Tibial nerve (tissue), 4 donors: ENCODE data around the gene DRD5. TPM values are rescaled to one million over a fixed set of nuclear protein-coding genes. Genes with fewer than 3 reads are reported as not detected.

Source experiments
- DNase-seq, 2 donors: peaks; one replicate each; pipeline ENCODE4 v3.0.0-alpha.2; 2019; ENCODE audit warnings: low spot score in 2 of 2
- H3K27ac ChIP-seq, 4 donors: fragments of 200-600 bp; sonication (generic) in 3 of 4; one replicate each; pipeline ENCODE4 v1.5.1; 2017 to 2019; ENCODE audit warnings: mild to moderate bottlenecking in 1 of 4
- H3K27me3 ChIP-seq, 2 donors: fragments of 200-600 bp; sonication (generic) in 1 of 2; one replicate each; pipeline versions ENCODE4 v1.5.1 to v1.6.0; 2017 to 2019
- H3K36me3 ChIP-seq, 3 donors: fragments of 200-600 bp; sonication (generic); one replicate each; pipeline ENCODE4 v1.5.1; 2018 to 2019
- H3K4me1 ChIP-seq, 4 donors: fragments of 200-600 bp; sonication (generic) in 3 of 4; one replicate each; pipeline ENCODE4 v1.5.1; 2017 to 2019
- H3K4me3 ChIP-seq, 4 donors: fragments of 200-600 bp; sonication (generic) in 3 of 4; one replicate each; pipeline ENCODE4 v1.5.1; 2017 to 2019; ENCODE audit warnings: mild to moderate bottlenecking in 1 of 4, moderate library complexity in 1 of 4
- H3K9me3 ChIP-seq, 4 donors: fragments of 200-600 bp; sonication (generic) in 3 of 4; one replicate each; pipeline ENCODE4 v1.5.1; 2017 to 2019
- EP300 ChIP-seq, 2 donors: sonication (generic); formaldehyde crosslinking; IDR thresholded peaks; one replicate each; pipeline ENCODE4 v1.6.1; 2017; ENCODE audit warnings: antibody characterized with exemption in 2 of 2, mild to moderate bottlenecking in 1 of 2
- POLR2A ChIP-seq, 2 donors: fragments of 450-650 bp; IDR thresholded peaks; one replicate each; pipeline ENCODE4 v1.6.1; 2017; ENCODE audit warnings: antibody characterized with exemption in 2 of 2, mild to moderate bottlenecking in 2 of 2, moderate library complexity in 2 of 2
- WGBS, 2 donors: methylation state at CpG; one replicate each; pipeline ENCODE4 v1.1.5; 2018; 5-methylcytosine and 5-hydroxymethylcytosine counted together
- small RNA-seq: library from RNA; depleted of rRNA; stranded (forward); fragments of <200 nt; gene quantifications from one replicate; pipeline ENCODE3, GENCODE V24; 2016
- total RNA-seq, 4 donors: library from RNA; depleted of rRNA; stranded (reverse); fragments of >200 nt; gene quantifications; one replicate each; pipeline ENCODE4 v1.1.0, GENCODE V29; 2016
- TF ChIP-seq, protein P1 (sequence below), 5 experiments: fragments of 200-600 bp in 3 of 5; fragments of 450-650 bp in 2 of 5; sonication (generic) in 3 of 5; IDR thresholded peaks; one replicate each; pipeline ENCODE4 v1.5.1; 2016 to 2019; ENCODE audit warnings: antibody characterized with exemption in 5 of 5, mild to moderate bottlenecking in 3 of 5, moderate library complexity in 2 of 5

DRD5 gene
- total RNA-seq, 4 donors from 2014 or later: not detected

DNA sequence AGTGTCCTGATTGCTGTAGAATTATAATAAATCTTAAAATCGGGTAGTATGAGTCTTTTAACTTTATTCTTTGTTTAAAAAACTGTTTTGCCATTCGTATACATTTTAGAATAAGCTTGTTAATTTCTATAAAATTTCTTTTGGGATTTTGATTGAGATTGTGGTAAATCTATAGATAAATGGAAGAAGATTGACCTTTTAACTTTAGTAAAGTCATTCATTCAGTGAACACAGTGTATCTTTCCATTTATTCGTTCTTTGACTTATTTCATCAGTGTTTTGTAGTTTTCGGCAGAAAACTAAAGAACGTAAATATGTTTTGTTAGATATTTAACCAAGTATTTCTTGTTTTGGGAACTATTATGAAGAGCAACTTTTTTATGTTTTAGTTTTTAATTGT is 38.9 kb downstream of the DRD5 start:
- Histone ChIP-seq H3K27ac (no peak overlapping the region), H3K4me1 (no peaks in the 10 kb centered on the region), H3K4me3 (no peak overlapping the region), H3K27me3 (no peaks in the 10 kb centered on the region), H3K36me3 (no peaks in the 10 kb centered on the region), H3K9me3 (peaks cover 0 to 8% (median 0%) of the 10 kb centered on the region in 4 donors)
- TF ChIP-seq EP300 (IDR thresholded peaks at IDR 0.05) (no peak), POLR2A (IDR thresholded peaks at IDR 0.05) (no peak)
- TF ChIP-seq, protein P1, sequence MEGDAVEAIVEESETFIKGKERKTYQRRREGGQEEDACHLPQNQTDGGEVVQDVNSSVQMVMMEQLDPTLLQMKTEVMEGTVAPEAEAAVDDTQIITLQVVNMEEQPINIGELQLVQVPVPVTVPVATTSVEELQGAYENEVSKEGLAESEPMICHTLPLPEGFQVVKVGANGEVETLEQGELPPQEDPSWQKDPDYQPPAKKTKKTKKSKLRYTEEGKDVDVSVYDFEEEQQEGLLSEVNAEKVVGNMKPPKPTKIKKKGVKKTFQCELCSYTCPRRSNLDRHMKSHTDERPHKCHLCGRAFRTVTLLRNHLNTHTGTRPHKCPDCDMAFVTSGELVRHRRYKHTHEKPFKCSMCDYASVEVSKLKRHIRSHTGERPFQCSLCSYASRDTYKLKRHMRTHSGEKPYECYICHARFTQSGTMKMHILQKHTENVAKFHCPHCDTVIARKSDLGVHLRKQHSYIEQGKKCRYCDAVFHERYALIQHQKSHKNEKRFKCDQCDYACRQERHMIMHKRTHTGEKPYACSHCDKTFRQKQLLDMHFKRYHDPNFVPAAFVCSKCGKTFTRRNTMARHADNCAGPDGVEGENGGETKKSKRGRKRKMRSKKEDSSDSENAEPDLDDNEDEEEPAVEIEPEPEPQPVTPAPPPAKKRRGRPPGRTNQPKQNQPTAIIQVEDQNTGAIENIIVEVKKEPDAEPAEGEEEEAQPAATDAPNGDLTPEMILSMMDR (IDR thresholded peaks at IDR 0.05): no peak
- DNase-seq: no peak
- 74 to 81% methylated on average over 5 of the region's 5 CpGs for WGBS, 2 donors

DNA sequence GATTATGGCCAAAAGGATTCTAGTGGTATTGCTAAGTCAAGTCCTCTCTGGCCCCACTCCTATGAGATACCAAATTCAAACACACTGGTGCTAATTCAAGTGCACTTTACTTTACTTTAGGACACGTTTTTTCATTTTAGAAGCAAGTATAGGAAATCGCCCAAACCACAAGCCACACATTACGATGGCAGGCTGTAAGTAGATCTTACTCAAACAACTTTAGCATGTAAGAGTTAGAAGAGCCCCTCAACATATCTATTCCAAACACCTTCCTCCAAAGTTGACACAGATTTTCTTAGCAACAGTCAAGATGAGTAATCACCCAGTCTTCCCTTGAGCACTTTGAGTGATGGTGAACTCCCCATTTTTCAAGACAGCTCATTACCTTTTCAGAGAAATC is 43.6 kb downstream of the DRD5 start:
- Histone ChIP-seq H3K27me3 (no peaks in the 10 kb centered on the region), H3K9me3 (no peaks in the 10 kb centered on the region), H3K27ac (no peak overlapping the region), H3K4me3 (no peak overlapping the region), H3K36me3 (no peaks in the 10 kb centered on the region), H3K4me1 (no peaks in the 10 kb centered on the region)
- 79 to 80% methylated on average over 3 of the region's 3 CpGs for WGBS, 2 donors
- TF ChIP-seq, protein P1 (IDR thresholded peaks at IDR 0.05): no peak
- TF ChIP-seq EP300 (IDR thresholded peaks at IDR 0.05) (no peak), POLR2A (IDR thresholded peaks at IDR 0.05) (no peak)
- DNase-seq: no peak

DNA sequence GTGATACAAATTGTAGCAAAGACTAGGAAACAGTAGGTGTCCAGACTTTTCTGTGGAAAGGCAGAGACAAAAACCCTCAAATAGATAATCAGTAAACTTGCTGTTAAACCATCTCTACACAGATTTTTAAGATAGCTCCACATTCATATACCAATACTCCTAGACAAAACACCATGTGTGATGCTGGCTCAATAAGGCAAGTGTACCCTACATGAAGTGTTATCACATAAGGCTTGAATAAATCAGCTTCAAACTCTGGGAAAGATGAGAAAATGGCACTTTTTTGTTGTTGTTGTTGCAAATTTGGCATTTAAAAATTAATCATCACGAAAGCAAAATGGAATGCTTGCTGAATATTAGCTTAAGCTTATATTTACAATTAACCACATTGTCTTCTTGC is 45.1 kb downstream of the DRD5 start:
- 87 to 89% methylated on average over 1 of the region's 1 CpG for WGBS, 2 donors
- H3K9me3 ChIP-seq: no peaks in the 10 kb centered on the region
- TF ChIP-seq, protein P1 (IDR thresholded peaks at IDR 0.05): no peak
- TF ChIP-seq EP300 (IDR thresholded peaks at IDR 0.05) (no peak), POLR2A (IDR thresholded peaks at IDR 0.05) (no peak)
- no peaks in the 10 kb centered on the region for H3K27me3 ChIP-seq
- no peak overlapping the region for H3K4me3 ChIP-seq
- DNase-seq: no peak
- H3K36me3 ChIP-seq: peaks cover 0 to 12% (median 0%) of the 10 kb centered on the region in 3 donors
- no peak overlapping the region for H3K27ac ChIP-seq
- no peaks in the 10 kb centered on the region for H3K4me1 ChIP-seq

DNA sequence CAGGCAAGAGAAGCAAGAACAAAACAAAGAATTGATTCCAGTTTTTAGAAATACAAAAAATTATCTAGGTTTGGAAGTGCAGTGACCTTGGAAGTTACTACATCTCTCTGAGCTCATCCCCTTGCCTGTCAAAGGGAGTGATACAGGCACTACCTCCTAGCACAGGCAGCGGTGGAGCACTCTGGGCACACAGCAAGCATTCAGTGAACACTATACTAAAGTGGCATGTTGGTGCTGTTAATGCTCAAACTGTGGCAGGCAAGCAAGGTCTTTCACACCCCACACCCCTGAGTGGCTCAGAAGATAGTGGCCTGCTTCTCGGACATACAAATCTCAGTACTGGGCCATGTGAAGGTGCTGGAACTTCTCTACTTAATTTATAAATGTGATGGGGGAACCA is 51.2 kb downstream of the DRD5 start:
- 84 to 96% methylated on average over 2 of the region's 2 CpGs for WGBS, 2 donors
- H3K27me3 ChIP-seq: no peaks in the 10 kb centered on the region

DNA sequence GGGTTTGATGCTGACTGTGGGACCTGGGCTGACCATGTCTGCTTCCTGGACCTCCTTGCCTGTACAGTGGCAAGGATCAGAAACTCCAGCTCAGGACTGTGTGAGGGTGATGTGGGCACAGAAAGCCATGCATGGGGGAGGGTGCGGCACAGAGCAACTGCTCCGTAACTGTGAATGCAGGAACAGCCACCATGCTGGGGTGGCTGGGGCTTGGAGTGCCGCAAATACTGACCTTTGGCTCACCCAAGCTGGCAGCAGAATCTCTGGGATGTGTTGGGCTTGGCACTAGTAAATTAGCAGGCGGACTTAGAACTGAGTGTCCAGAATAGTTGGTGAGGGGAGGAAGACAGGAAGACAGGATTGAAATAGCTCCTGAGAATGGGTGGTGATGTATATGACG is 52.0 kb downstream of the DRD5 start:
- 87 to 94% methylated on average over 5 of the region's 5 CpGs for whole genome bisulfite sequencing, 2 donors
- Histone ChIP-seq H3K4me3 (no peak overlapping the region), H3K27ac (no peak overlapping the region), H3K4me1 (no peaks in the 10 kb centered on the region), H3K36me3 (peaks cover 0 to 20% (median 0%) of the 10 kb centered on the region in 3 donors), H3K9me3 (peaks cover 0 to 3% (median 0%) of the 10 kb centered on the region in 4 donors), H3K27me3 (no peaks in the 10 kb centered on the region)
- TF ChIP-seq EP300 (IDR thresholded peaks at IDR 0.05) (no peak), POLR2A (IDR thresholded peaks at IDR 0.05) (no peak)
- TF ChIP-seq, protein P1 (IDR thresholded peaks at IDR 0.05): no peak
- no peak for DNase-seq

More for the DNA sequence above, 51.2 kb downstream of the DRD5 start:
- no peak for TF ChIP-seq POLR2A (IDR thresholded peaks at IDR 0.05)
- TF ChIP-seq, protein P1 (IDR thresholded peaks at IDR 0.05): no peak
- no peak for TF ChIP-seq EP300 (IDR thresholded peaks at IDR 0.05)
- no peak overlapping the region for H3K27ac ChIP-seq
- no peaks in the 10 kb centered on the region for H3K4me1 ChIP-seq
- no peak overlapping the region for H3K4me3 ChIP-seq
- no peaks in the 10 kb centered on the region for H3K9me3 ChIP-seq
- no peak for DNase-seq
- peaks cover 0 to 20% (median 0%) of the 10 kb centered on the region in 3 donors for H3K36me3 ChIP-seq

Small RNAs within 50 kb of the gene (small RNA-seq; reads per million reads assigned to genes)
- gene RNA5SP154: not detected

Other genes starting within 250 kb of the DRD5 start
- 10 to 100 TPM in 1 of 4 donors, 1 to 10 TPM in 3; 2.7 to 10.7 (median 6.0) TPM for gene SLC2A9, start 239.9 kb downstream of the DRD5 start, total RNA-seq